ENCODE data around the gene CCNT2.
"Not testable (repeated sequence)": the region's sequence is repeated elsewhere in the genome, so short reads cannot be mapped to it uniquely, and the experiment has no call there.

The CCNT2 gene

GRCh38 chr2:134900151-134900550, 18.5 kb upstream of the CCNT2 start:
- Histone ChIP-seq H3K9me3 (ENCODE audit: control insufficient read depth in 2 of 2, low read length in 2 of 2) (no peaks in the 10 kb centered on the region), H3K36me3 (ENCODE audit: control insufficient read depth in 2 of 2, insufficient read depth in 2 of 2, low read length in 2 of 2) (no peaks in the 10 kb centered on the region), H3K27ac (ENCODE audit: low read length) (no peak overlapping the region), H3K4me3 (ENCODE audit: low read length in 2 of 2) (no peak overlapping the region), H3K4me1 (ENCODE audit: control insufficient read depth, insufficient read depth, low read length) (no peaks in the 10 kb centered on the region), H3K9ac (ENCODE audit: low read length in 2 of 2) (no peak overlapping the region), H3K27me3 (ENCODE audit: control insufficient read depth in 1 of 2, insufficient read depth in 2 of 2, low read length in 2 of 2) (no peaks in the 10 kb centered on the region)

- not testable (repeated sequence) for H3K4me3 ChIP-seq (ENCODE audit: low read length in 2 of 2); H3K36me3 ChIP-seq (ENCODE audit: control insufficient read depth in 2 of 2, insufficient read depth in 2 of 2, low read length in 2 of 2); H3K9me3 ChIP-seq (ENCODE audit: control insufficient read depth in 2 of 2, low read length in 2 of 2); H3K4me1 ChIP-seq (ENCODE audit: control insufficient read depth, insufficient read depth, low read length); H3K27ac ChIP-seq (ENCODE audit: low read length); H3K9ac ChIP-seq (ENCODE audit: low read length in 2 of 2); H3K27me3 ChIP-seq (ENCODE audit: control insufficient read depth in 1 of 2, insufficient read depth in 2 of 2, low read length in 2 of 2)
These were observed 14.9 kb upstream of the CCNT2 start for GRCh38 chr2:134903701-134904100.

GRCh38 chr2:134905168-134905567, 13.5 kb upstream of the CCNT2 start:
- no peaks in the 10 kb centered on the region for H3K9me3 ChIP-seq (ENCODE audit: control insufficient read depth in 2 of 2, low read length in 2 of 2)
- H3K4me3 ChIP-seq (ENCODE audit: low read length in 2 of 2) = no peak overlapping the region
- no peaks in the 10 kb centered on the region for H3K27me3 ChIP-seq (ENCODE audit: control insufficient read depth in 1 of 2, insufficient read depth in 2 of 2, low read length in 2 of 2)
- H3K9ac ChIP-seq (ENCODE audit: low read length in 2 of 2) = no peak overlapping the region
- no peaks in the 10 kb centered on the region for H3K36me3 ChIP-seq (ENCODE audit: control insufficient read depth in 2 of 2, insufficient read depth in 2 of 2, low read length in 2 of 2)
- no peak overlapping the region for H3K27ac ChIP-seq (ENCODE audit: low read length)
- no peaks in the 10 kb centered on the region for H3K4me1 ChIP-seq (ENCODE audit: control insufficient read depth, insufficient read depth, low read length)

- Histone ChIP-seq H3K36me3 (ENCODE audit: control insufficient read depth in 2 of 2, insufficient read depth in 2 of 2, low read length in 2 of 2) (no peaks in the 10 kb centered on the region), H3K9ac (ENCODE audit: low read length in 2 of 2) (no peak overlapping the region), H3K27ac (ENCODE audit: low read length) (no peak overlapping the region), H3K4me3 (ENCODE audit: low read length in 2 of 2) (no peak overlapping the region), H3K9me3 (ENCODE audit: control insufficient read depth in 2 of 2, low read length in 2 of 2) (no peaks in the 10 kb centered on the region), H3K27me3 (ENCODE audit: control insufficient read depth in 1 of 2, insufficient read depth in 2 of 2, low read length in 2 of 2) (no peaks in the 10 kb centered on the region), H3K4me1 (ENCODE audit: control insufficient read depth, insufficient read depth, low read length) (no peaks in the 10 kb centered on the region)
These were observed 11.9 kb upstream of the CCNT2 start for GRCh38 chr2:134906726-134907125.

- H3K9ac ChIP-seq (ENCODE audit: low read length in 2 of 2); H3K9me3 ChIP-seq (ENCODE audit: control insufficient read depth in 2 of 2, low read length in 2 of 2); H3K4me1 ChIP-seq (ENCODE audit: control insufficient read depth, insufficient read depth, low read length); H3K4me3 ChIP-seq (ENCODE audit: low read length in 2 of 2); H3K36me3 ChIP-seq (ENCODE audit: control insufficient read depth in 2 of 2, insufficient read depth in 2 of 2, low read length in 2 of 2); H3K27me3 ChIP-seq (ENCODE audit: control insufficient read depth in 1 of 2, insufficient read depth in 2 of 2, low read length in 2 of 2); H3K27ac ChIP-seq (ENCODE audit: low read length): not testable (repeated sequence)
These were observed 11.0 kb upstream of the CCNT2 start for GRCh38 chr2:134907441-134908116.

GRCh38 chr2:134910763-134911399, 7.7 kb upstream of the CCNT2 start:
- Histone ChIP-seq H3K4me1 (ENCODE audit: control insufficient read depth, insufficient read depth, low read length) (no peaks in the 10 kb centered on the region), H3K9me3 (ENCODE audit: control insufficient read depth in 2 of 2, low read length in 2 of 2) (no peaks in the 10 kb centered on the region), H3K9ac (ENCODE audit: low read length in 2 of 2) (no peak overlapping the region), H3K36me3 (ENCODE audit: control insufficient read depth in 2 of 2, insufficient read depth in 2 of 2, low read length in 2 of 2) (no peaks in the 10 kb centered on the region), H3K27ac (ENCODE audit: low read length) (no peak overlapping the region), H3K4me3 (ENCODE audit: low read length in 2 of 2) (no peak overlapping the region), H3K27me3 (ENCODE audit: control insufficient read depth in 1 of 2, insufficient read depth in 2 of 2, low read length in 2 of 2) (no peaks in the 10 kb centered on the region)

GRCh38 chr2:134911400-134911785, 7.2 kb upstream of the CCNT2 start:
- H3K4me3 ChIP-seq (ENCODE audit: low read length in 2 of 2) = no peak overlapping the region
- H3K36me3 ChIP-seq (ENCODE audit: control insufficient read depth in 2 of 2, insufficient read depth in 2 of 2, low read length in 2 of 2) = no peaks in the 10 kb centered on the region
- no peak overlapping the region for H3K9ac ChIP-seq (ENCODE audit: low read length in 2 of 2)
- H3K4me1 ChIP-seq (ENCODE audit: control insufficient read depth, insufficient read depth, low read length) = no peaks in the 10 kb centered on the region
- H3K27me3 ChIP-seq (ENCODE audit: control insufficient read depth in 1 of 2, insufficient read depth in 2 of 2, low read length in 2 of 2) = no peaks in the 10 kb centered on the region
- no peaks in the 10 kb centered on the region for H3K9me3 ChIP-seq (ENCODE audit: control insufficient read depth in 2 of 2, low read length in 2 of 2)
- H3K27ac ChIP-seq (ENCODE audit: low read length) = no peak overlapping the region

GRCh38 chr2:134912361-134912760, 6.3 kb upstream of the CCNT2 start:
- H3K4me3 ChIP-seq (ENCODE audit: low read length in 2 of 2) = no peak overlapping the region
- no peaks in the 10 kb centered on the region for H3K36me3 ChIP-seq (ENCODE audit: control insufficient read depth in 2 of 2, insufficient read depth in 2 of 2, low read length in 2 of 2)
- no peaks in the 10 kb centered on the region for H3K27me3 ChIP-seq (ENCODE audit: control insufficient read depth in 1 of 2, insufficient read depth in 2 of 2, low read length in 2 of 2)
- H3K4me1 ChIP-seq (ENCODE audit: control insufficient read depth, insufficient read depth, low read length) = peaks cover 2% of the 10 kb centered on the region
- no peak overlapping the region for H3K27ac ChIP-seq (ENCODE audit: low read length)
- no peak overlapping the region for H3K9ac ChIP-seq (ENCODE audit: low read length in 2 of 2)
- H3K9me3 ChIP-seq (ENCODE audit: control insufficient read depth in 2 of 2, low read length in 2 of 2) = no peaks in the 10 kb centered on the region

- H3K27ac ChIP-seq (ENCODE audit: low read length) = peak overlapping the region; percentile 94
These were observed 1.2 kb upstream of the CCNT2 start for GRCh38 chr2:134917360-134917865.

GRCh38 chr2:134917888-134918525, 615 bp upstream of the CCNT2 start:
- Histone ChIP-seq H3K27ac (ENCODE audit: low read length) (peak overlapping the region; percentile 94), H3K4me1 (ENCODE audit: control insufficient read depth, insufficient read depth, low read length) (peaks cover 4% of the 10 kb centered on the region), H3K4me3 (ENCODE audit: low read length in 2 of 2) (peak overlapping the region; percentile 77 to 90)

More at GRCh38 chr2:134917360-134917865, 1.2 kb upstream of the CCNT2 start:
- no peaks in the 10 kb centered on the region for H3K9me3 ChIP-seq (ENCODE audit: control insufficient read depth in 2 of 2, low read length in 2 of 2)
- peaks cover 4% of the 10 kb centered on the region for H3K4me1 ChIP-seq (ENCODE audit: control insufficient read depth, insufficient read depth, low read length)
- no peaks in the 10 kb centered on the region for H3K36me3 ChIP-seq (ENCODE audit: control insufficient read depth in 2 of 2, insufficient read depth in 2 of 2, low read length in 2 of 2)
- no peaks in the 10 kb centered on the region for H3K27me3 ChIP-seq (ENCODE audit: control insufficient read depth in 1 of 2, insufficient read depth in 2 of 2, low read length in 2 of 2)
- peak overlapping the region; percentile 83 to 87 for H3K9ac ChIP-seq (ENCODE audit: low read length in 2 of 2)
- peak overlapping the region; percentile 77 to 90 for H3K4me3 ChIP-seq (ENCODE audit: low read length in 2 of 2)

More at GRCh38 chr2:134917888-134918525, 615 bp upstream of the CCNT2 start:
- H3K36me3 ChIP-seq (ENCODE audit: control insufficient read depth in 2 of 2, insufficient read depth in 2 of 2, low read length in 2 of 2) = no peaks in the 10 kb centered on the region
- no peaks in the 10 kb centered on the region for H3K9me3 ChIP-seq (ENCODE audit: control insufficient read depth in 2 of 2, low read length in 2 of 2)
- no peaks in the 10 kb centered on the region for H3K27me3 ChIP-seq (ENCODE audit: control insufficient read depth in 1 of 2, insufficient read depth in 2 of 2, low read length in 2 of 2)
- H3K9ac ChIP-seq (ENCODE audit: low read length in 2 of 2) = peak overlapping the region; percentile 83 to 87
